CD4-positive, alpha-beta T cell treated with Interleukin-10 for 1 hour (primary cell): ENCODE data around the gene OXA1L.
A peak's percentile ranks its signal among the peaks of the same experiment; 100 is the strongest.
"Not testable (repeated sequence)": the region's sequence is repeated elsewhere in the genome, so short reads cannot be mapped to it uniquely, and the experiment has no call there.

Experiments
- DNase-seq: peaks from one replicate; pipeline ENCODE4 v3.0.0-alpha.2; 2020

Gene OXA1L

GRCh38 chr14:22766457-22767322, at the start of gene OXA1L:
OXA1L (plus strand) TSS chr14:22766688; CDS start chr14:22766702, 14 bp downstream.
- peak; percentile 97 for DNase-seq

GRCh38 chr14:22718091-22718490, 48.4 kb upstream of the OXA1L start:
- DNase-seq = no peak

- DNase-seq = no peak
Observed at GRCh38 chr14:22721213-22721612, 45.3 kb upstream of the OXA1L start.

GRCh38 chr14:22723815-22724214, 42.7 kb upstream of the OXA1L start:
- DNase-seq = no peak

- DNase-seq = not testable (repeated sequence)
Observed at GRCh38 chr14:22724847-22725246, 41.6 kb upstream of the OXA1L start.

- not testable (repeated sequence) for DNase-seq
Observed at GRCh38 chr14:22725374-22725773, 41.1 kb upstream of the OXA1L start.

GRCh38 chr14:22726012-22726411, 40.5 kb upstream of the OXA1L start:
- no peak for DNase-seq

- not testable (repeated sequence) for DNase-seq
Observed at GRCh38 chr14:22732062-22732461, 34.4 kb upstream of the OXA1L start.

GRCh38 chr14:22733829-22734228, 32.7 kb upstream of the OXA1L start:
- no peak for DNase-seq

GRCh38 chr14:22735096-22735495, 31.4 kb upstream of the OXA1L start:
- DNase-seq = no peak

- not testable (repeated sequence) for DNase-seq
Observed at GRCh38 chr14:22736384-22736783, 30.1 kb upstream of the OXA1L start.

- DNase-seq = no peak
Observed at GRCh38 chr14:22737052-22737451, 29.4 kb upstream of the OXA1L start.

GRCh38 chr14:22739423-22739822, 27.1 kb upstream of the OXA1L start:
- DNase-seq = no peak

- no peak for DNase-seq
Observed at GRCh38 chr14:22740020-22740419, 26.5 kb upstream of the OXA1L start.

- DNase-seq = no peak
Observed at GRCh38 chr14:22747769-22748168, 18.7 kb upstream of the OXA1L start.

GRCh38 chr14:22748206-22748605, 18.3 kb upstream of the OXA1L start:
- DNase-seq = no peak

GRCh38 chr14:22748631-22749068, 17.8 kb upstream of the OXA1L start:
- no peak for DNase-seq

GRCh38 chr14:22752422-22752821, 14.1 kb upstream of the OXA1L start:
- DNase-seq = no peak

- DNase-seq = no peak
Observed at GRCh38 chr14:22753586-22753985, 12.9 kb upstream of the OXA1L start.

- DNase-seq = not testable (repeated sequence)
Observed at GRCh38 chr14:22757972-22758650, 8.4 kb upstream of the OXA1L start.

- DNase-seq = no peak
Observed at GRCh38 chr14:22761734-22762133, 4.8 kb upstream of the OXA1L start.

- no peak for DNase-seq
Observed at GRCh38 chr14:22764382-22764781, 2.1 kb upstream of the OXA1L start.

GRCh38 chr14:22767323-22767589, 768 bp downstream of the OXA1L start:
- DNase-seq = no peak

- no peak for DNase-seq
Observed at GRCh38 chr14:22768947-22769346, 2.5 kb downstream of the OXA1L start.
